ENCODE data around the gene TMEM59L. TPM values are rescaled to one million over a fixed set of nuclear protein-coding genes. Genes with fewer than 3 reads are reported as not detected.

The TMEM59L gene
- total RNA-seq, 2 experiments from 2014 or later = 0.19 TPM; not detected in 1

- Mint-ChIP-seq H3K9me3 (no peaks in the 10 kb centered on the region), H3K27me3 (no peaks in the 10 kb centered on the region), H3K4me1 (peaks cover 14% of the 10 kb centered on the region), H3K27ac (no peak overlapping the region), H3K36me3 (no peaks in the 10 kb centered on the region), H3K4me3 (no peak overlapping the region)
- no peak for DNase-seq
- POLR2A ChIA-PET = no interaction called here
- ATAC-seq (ENCODE audit: low read depth) = no peak
Measured at GRCh38 chr19:18645035-18645511, 32.4 kb downstream of the TMEM59L start.

DNA sequence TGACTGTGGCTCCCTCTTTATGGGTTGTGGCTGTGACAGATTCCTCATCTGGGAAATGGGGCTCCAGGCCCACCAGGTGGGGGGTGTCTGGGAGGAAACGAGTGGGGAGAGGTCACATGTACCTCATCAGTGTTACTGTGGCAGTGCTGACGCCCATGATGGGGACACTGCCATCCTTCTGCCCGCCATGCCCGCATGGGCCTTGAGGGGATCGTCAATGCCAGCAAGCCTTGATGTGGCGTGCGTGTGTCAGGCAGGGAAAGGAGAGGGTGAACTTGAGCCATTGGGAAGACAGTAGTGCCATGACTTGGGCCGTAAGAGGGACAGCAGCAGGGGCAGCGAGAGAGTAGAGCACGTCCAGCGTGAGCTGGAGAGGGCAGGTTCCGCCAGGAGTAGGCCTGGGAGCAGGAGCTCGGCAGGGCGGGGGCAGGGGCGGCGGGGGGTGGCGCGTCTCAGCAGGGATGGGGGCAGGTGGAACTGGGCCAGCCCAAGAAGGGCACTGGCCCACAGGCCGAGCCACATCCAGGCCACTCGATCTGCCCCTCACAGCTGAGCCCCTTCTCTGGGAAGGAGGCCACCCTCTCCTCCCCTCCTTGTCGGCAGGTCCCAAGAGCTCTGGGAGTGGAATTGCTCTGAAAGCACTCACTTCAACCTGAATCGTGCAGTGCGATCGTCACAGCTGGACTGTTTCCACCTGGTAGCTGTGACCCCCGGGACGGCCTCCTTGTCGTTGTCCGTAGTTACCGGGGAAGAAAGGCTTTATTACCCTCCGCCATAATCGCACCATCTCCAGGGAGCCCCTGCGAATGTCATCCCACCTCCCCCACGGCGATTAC is 34.1 kb downstream of the TMEM59L start:
- DNase-seq (no peak), ATAC-seq (ENCODE audit: low read depth) (no peak)
- POLR2A ChIA-PET = no interaction called here
- Mint-ChIP-seq H3K27me3 (no peaks in the 10 kb centered on the region), H3K36me3 (no peaks in the 10 kb centered on the region), H3K9me3 (no peaks in the 10 kb centered on the region), H3K4me3 (no peak overlapping the region), H3K4me1 (peaks cover 14% of the 10 kb centered on the region), H3K27ac (no peak overlapping the region)

- H3K9me3 Mint-ChIP-seq = no peaks in the 10 kb centered on the region
- H3K4me3 Mint-ChIP-seq = no peak overlapping the region
- H3K27me3 Mint-ChIP-seq = no peaks in the 10 kb centered on the region
- no peak for DNase-seq
- no peak for ATAC-seq (ENCODE audit: low read depth)
- no peak overlapping the region for H3K27ac Mint-ChIP-seq
- H3K4me1 Mint-ChIP-seq = peaks cover 14% of the 10 kb centered on the region
- POLR2A ChIA-PET = no interaction called here
- no peaks in the 10 kb centered on the region for H3K36me3 Mint-ChIP-seq
Measured at GRCh38 chr19:18647371-18647767, 34.7 kb downstream of the TMEM59L start.

GRCh38 chr19:18647807-18648206 is 35.1 kb downstream of the TMEM59L start:
- ATAC-seq (ENCODE audit: low read depth) = no peak
- Mint-ChIP-seq H3K36me3 (no peaks in the 10 kb centered on the region), H3K4me3 (no peak overlapping the region), H3K9me3 (no peaks in the 10 kb centered on the region), H3K27me3 (no peaks in the 10 kb centered on the region), H3K27ac (no peak overlapping the region), H3K4me1 (peaks cover 14% of the 10 kb centered on the region)
- POLR2A ChIA-PET = no interaction called here
- no peak for DNase-seq

- ATAC-seq (ENCODE audit: low read depth) (no peak), DNase-seq (no peak)
- H3K4me3 Mint-ChIP-seq = no peak overlapping the region
- peaks cover 14% of the 10 kb centered on the region for H3K4me1 Mint-ChIP-seq
- H3K27ac Mint-ChIP-seq = no peak overlapping the region
- POLR2A ChIA-PET = no interaction called here
- no peaks in the 10 kb centered on the region for H3K27me3 Mint-ChIP-seq
- no peaks in the 10 kb centered on the region for H3K9me3 Mint-ChIP-seq
- no peaks in the 10 kb centered on the region for H3K36me3 Mint-ChIP-seq
Measured at GRCh38 chr19:18648973-18649315, 36.3 kb downstream of the TMEM59L start.

DNA sequence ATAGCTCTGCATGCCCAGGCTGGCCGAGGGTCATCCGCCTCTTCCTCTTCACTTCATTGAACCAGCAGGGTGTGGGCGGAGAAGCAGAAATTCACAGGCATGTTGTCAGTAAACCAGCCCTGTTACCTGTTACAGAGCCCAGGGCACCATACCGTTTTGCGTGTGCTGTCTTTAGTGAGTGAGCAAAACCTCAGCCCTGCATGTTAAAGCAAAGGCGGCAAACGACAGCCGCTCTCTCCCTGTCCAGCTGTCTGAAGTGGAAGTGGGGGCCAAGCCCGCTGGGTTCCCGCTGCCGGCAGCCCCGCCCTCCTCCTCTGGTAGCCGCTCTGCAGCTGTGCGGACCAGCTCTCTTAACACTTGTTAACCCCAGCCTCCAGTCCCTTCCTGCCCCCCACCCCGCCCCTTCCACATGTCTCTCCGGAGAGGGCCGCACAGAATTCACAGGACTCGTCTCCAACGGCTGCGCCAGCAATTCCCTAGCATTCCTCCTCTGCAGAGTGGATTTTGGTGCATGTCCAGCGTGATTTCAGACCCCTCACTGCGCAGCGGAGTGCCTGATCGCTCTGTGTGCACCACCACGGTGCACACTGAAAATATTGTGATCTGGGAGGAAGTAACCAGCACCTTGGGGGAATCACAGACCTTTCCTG is 36.8 kb downstream of the TMEM59L start:
- ATAC-seq (ENCODE audit: low read depth) = no peak
- no peak overlapping the region for H3K27ac Mint-ChIP-seq
- POLR2A ChIA-PET = no interaction called here

DNA sequence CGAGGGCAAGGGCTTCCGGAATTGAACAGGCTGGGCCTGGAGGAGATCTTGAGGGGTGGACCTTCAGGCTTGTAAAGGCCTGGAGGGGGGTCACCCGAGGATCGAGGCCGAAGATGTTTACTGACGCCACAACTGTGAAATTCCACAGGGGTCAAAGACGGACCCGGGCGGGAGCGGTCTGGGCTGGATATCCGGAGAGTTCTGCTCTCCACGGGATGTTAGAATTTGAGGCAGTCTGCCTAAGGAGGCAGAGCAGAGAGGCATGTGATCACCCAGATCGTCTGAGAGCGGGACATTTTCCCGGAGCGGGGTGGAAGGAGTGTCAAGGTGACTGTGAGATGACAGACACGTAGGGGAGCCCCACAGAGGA is 37.3 kb downstream of the TMEM59L start:
- H3K27ac Mint-ChIP-seq = no peak overlapping the region
- H3K4me3 Mint-ChIP-seq = no peak overlapping the region
- POLR2A ChIA-PET = no interaction called here
- no peaks in the 10 kb centered on the region for H3K9me3 Mint-ChIP-seq
- H3K36me3 Mint-ChIP-seq = peaks cover 3% of the 10 kb centered on the region
- DNase-seq (no peak), ATAC-seq (ENCODE audit: low read depth) (no peak)
- H3K4me1 Mint-ChIP-seq = peaks cover 10% of the 10 kb centered on the region
- no peaks in the 10 kb centered on the region for H3K27me3 Mint-ChIP-seq

More for the DNA sequence above, 36.8 kb downstream of the TMEM59L start:
- H3K9me3 Mint-ChIP-seq = no peaks in the 10 kb centered on the region
- no peak overlapping the region for H3K4me3 Mint-ChIP-seq
- peaks cover 11% of the 10 kb centered on the region for H3K4me1 Mint-ChIP-seq
- H3K36me3 Mint-ChIP-seq = peaks cover 3% of the 10 kb centered on the region
- no peak for DNase-seq
- H3K27me3 Mint-ChIP-seq = no peaks in the 10 kb centered on the region

- Mint-ChIP-seq H3K9me3 (no peaks in the 10 kb centered on the region), H3K4me3 (no peak overlapping the region), H3K27me3 (no peaks in the 10 kb centered on the region), H3K4me1 (peaks cover 10% of the 10 kb centered on the region), H3K27ac (no peak overlapping the region), H3K36me3 (peaks cover 3% of the 10 kb centered on the region)
- DNase-seq (no peak), ATAC-seq (ENCODE audit: low read depth) (no peak)
- POLR2A ChIA-PET = no interaction called here
Measured at GRCh38 chr19:18650468-18651041, 37.9 kb downstream of the TMEM59L start.

- H3K9me3 Mint-ChIP-seq = no peaks in the 10 kb centered on the region
- H3K4me1 Mint-ChIP-seq = peaks cover 10% of the 10 kb centered on the region
- no peak overlapping the region for H3K27ac Mint-ChIP-seq
- ATAC-seq (ENCODE audit: low read depth) (no peak), DNase-seq (no peak)
- H3K36me3 Mint-ChIP-seq = peaks cover 3% of the 10 kb centered on the region
- H3K4me3 Mint-ChIP-seq = no peak overlapping the region
- POLR2A ChIA-PET = no interaction called here
- H3K27me3 Mint-ChIP-seq = no peaks in the 10 kb centered on the region
Measured at GRCh38 chr19:18651300-18651699, 38.6 kb downstream of the TMEM59L start.

DNA sequence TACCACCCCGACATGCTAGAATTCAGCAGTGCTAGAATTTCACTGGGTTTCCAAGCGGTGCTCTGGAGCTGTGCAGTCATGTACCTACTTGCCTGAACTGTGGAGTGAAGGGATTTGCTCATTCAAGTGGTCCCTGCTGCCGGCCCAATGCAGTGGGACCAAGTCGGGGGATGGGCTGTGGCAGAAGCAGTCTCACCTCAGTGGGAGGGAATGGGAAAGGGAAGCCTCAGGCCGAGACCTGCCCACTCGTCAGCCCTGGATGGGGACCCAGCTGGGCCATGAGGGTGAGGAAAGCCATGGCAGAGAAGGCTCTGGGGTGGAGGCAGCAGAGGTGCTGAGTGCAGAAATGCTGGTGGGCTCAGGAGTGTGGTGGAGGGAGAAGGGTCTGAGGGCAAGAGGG is 39.1 kb downstream of the TMEM59L start:
- Mint-ChIP-seq H3K27me3 (no peaks in the 10 kb centered on the region), H3K4me1 (peaks cover 10% of the 10 kb centered on the region), H3K36me3 (peaks cover 3% of the 10 kb centered on the region), H3K4me3 (no peak overlapping the region), H3K27ac (no peak overlapping the region), H3K9me3 (no peaks in the 10 kb centered on the region)
- no peak for DNase-seq
- POLR2A ChIA-PET = no interaction called here
- no peak for ATAC-seq (ENCODE audit: low read depth)

DNA sequence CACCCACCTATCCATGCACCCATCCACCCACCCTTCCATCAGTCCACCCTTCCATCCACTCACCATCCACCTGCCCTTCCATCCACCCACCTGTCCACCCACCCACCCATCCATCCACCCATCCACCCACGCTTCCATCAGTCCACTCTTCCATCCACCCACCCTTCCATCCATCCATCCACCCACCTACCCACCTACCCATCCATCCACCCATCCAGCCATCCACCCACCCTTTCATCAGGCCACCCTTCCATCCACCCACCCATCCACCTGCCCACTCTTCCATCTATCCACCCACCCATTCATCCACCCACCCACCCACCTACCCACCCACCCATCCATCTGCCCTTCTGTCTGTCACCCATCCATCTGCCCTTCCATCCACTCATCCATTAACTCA is 41.2 kb downstream of the TMEM59L start:
- H3K27me3 Mint-ChIP-seq = no peaks in the 10 kb centered on the region
- no peak overlapping the region for H3K4me3 Mint-ChIP-seq

DNA sequence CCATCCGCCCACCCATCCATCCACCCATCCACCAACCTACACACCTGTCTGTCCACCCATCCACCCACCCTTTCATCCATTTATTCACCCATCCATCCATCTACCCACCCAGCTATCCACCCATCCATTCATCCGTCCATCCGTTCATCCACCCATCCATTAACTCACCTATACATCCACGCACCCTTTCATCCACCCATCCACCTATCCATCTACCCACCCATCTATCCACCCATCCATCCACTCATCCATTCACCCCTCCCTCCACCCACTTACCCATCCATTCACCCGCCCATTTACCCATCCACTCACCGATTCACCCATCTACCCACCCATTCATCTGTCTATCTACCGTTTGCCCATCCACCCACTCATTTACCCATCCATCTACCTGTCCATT is 41.8 kb downstream of the TMEM59L start:
- POLR2A ChIA-PET = no interaction called here
- Mint-ChIP-seq H3K4me3 (no peak overlapping the region), H3K27ac (no peak overlapping the region), H3K9me3 (no peaks in the 10 kb centered on the region), H3K27me3 (no peaks in the 10 kb centered on the region), H3K4me1 (peaks cover 4% of the 10 kb centered on the region), H3K36me3 (peaks cover 3% of the 10 kb centered on the region)
- DNase-seq = no peak
- no peak for ATAC-seq (ENCODE audit: low read depth)

More for the DNA sequence above, 41.2 kb downstream of the TMEM59L start:
- POLR2A ChIA-PET = no interaction called here
- DNase-seq = no peak
- no peak for ATAC-seq (ENCODE audit: low read depth)
- Mint-ChIP-seq H3K9me3 (no peaks in the 10 kb centered on the region), H3K4me1 (peaks cover 8% of the 10 kb centered on the region), H3K36me3 (peaks cover 3% of the 10 kb centered on the region), H3K27ac (no peak overlapping the region)

- POLR2A ChIA-PET = no interaction called here
- no peaks in the 10 kb centered on the region for H3K9me3 Mint-ChIP-seq
- no peaks in the 10 kb centered on the region for H3K27me3 Mint-ChIP-seq
- H3K4me1 Mint-ChIP-seq = peaks cover 4% of the 10 kb centered on the region
- no peak overlapping the region for H3K4me3 Mint-ChIP-seq
- no peak for DNase-seq
- H3K36me3 Mint-ChIP-seq = peaks cover 3% of the 10 kb centered on the region
- H3K27ac Mint-ChIP-seq = no peak overlapping the region
- ATAC-seq (ENCODE audit: low read depth) = no peak
Measured at GRCh38 chr19:18655173-18655844, 42.6 kb downstream of the TMEM59L start.

Data from activated naive CD8-positive, alpha-beta T cell treated with anti-CD3 and anti-CD28 coated beads, Interleukin-2, amount 10 ng/mL, durations not matched to agents 7 days and 5 days (primary cell).